ENCODE results near the gene UTP25. TPM values are rescaled to one million over a fixed set of nuclear protein-coding genes. Genes with fewer than 3 reads are reported as not detected.
"Not testable (repeated sequence)": the region's sequence is repeated elsewhere in the genome, so short reads cannot be mapped to it uniquely, and the experiment has no call there.

Gene UTP25
- total and polyA plus RNA-seq, 3 donors from 2014 or later: 4.0 to 7.7 (median 7.1) TPM

DNA sequence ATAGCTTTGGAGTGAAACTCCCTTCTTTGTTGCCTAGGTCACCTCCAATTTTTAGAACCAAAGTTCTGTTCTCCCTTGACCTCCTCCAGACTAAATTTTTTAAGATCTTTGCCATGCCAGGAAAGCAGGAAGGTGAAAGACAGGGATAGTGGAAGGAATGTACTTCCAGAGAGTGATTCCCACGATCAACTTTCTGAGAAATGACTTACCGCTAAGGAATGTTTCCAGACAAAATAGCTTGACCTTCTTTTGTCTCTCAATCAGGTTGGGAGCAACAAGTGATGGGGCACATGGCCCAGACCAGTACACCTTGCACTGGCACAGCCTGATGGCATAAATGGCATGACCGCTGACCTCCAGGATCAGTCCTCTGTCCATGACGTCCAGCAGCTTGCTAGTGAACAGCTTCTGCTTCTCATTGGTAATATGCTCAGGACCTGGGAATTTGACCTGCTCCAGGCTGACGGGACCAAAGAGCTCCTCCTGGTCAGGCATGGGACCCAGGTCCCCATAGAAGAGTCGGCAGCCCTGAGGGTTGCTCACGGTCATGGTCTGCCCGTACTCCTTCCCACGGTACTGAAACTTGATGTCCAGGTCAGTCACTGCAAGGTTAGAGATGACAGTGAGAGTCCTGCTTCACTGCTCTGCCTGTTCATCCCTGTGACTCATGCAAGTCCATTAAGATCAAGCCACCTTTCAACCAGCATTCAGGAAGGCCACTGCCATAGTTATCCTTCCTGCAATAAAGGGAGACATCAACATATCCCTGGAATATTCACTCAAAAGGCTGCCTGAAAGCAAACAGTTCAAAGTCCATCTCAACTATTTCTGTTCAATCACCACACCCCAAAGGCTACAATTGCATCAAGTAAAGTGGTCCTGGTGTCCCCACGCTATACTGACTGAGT lies 37.2 kb upstream of the UTP25 start:
- intact Hi-C loops (cut with DNase I; ENCODE audit: low total_unique reads): no loop called here
- H3K27ac ChIP-seq: no peak overlapping the region
- no peaks in the 10 kb centered on the region for H3K36me3 ChIP-seq (ENCODE audit: low read depth, missing control alignments)
- TF ChIP-seq POLR2A (IDR thresholded peaks at IDR 0.05): no peak
- no peaks in the 10 kb centered on the region for H3K27me3 ChIP-seq
- 93 to 94% methylated on average over 10 of the region's 10 CpGs for WGBS, 2 donors
- H3K9me3 ChIP-seq: no peaks in the 10 kb centered on the region
- no peak for DNase-seq
- H3K4me1 ChIP-seq: peaks cover 14% of the 10 kb centered on the region
- no peak overlapping the region for H3K4me3 ChIP-seq

DNA sequence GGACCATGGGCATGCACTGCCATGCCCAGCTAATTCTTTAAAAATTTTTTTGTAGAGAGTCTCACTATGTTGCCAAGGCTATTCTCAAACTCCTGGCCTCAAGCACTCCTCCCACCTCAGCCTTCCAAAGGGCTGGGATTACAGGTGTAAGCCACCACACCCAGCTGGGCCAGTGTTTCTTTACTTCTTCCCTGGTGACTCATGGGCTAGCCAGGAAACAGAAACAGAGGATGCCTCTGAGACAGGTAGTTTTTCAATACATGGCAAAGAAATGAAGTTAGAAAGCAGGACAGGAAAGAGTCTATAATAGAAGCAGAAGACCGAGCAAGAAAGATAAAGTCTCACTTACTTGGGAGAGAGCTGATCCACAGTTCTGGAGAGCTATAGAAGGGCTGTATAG lies 35.9 kb upstream of the UTP25 start:
- Histone ChIP-seq H3K36me3 (ENCODE audit: low read depth, missing control alignments) (no peaks in the 10 kb centered on the region), H3K27ac (no peak overlapping the region), H3K4me3 (no peak overlapping the region), H3K4me1 (peaks cover 14% of the 10 kb centered on the region), H3K9me3 (no peaks in the 10 kb centered on the region), H3K27me3 (no peaks in the 10 kb centered on the region)
- 96 to 100% methylated on average over 1 of the region's 1 CpG for WGBS, 2 donors
- TF ChIP-seq, protein P1, sequence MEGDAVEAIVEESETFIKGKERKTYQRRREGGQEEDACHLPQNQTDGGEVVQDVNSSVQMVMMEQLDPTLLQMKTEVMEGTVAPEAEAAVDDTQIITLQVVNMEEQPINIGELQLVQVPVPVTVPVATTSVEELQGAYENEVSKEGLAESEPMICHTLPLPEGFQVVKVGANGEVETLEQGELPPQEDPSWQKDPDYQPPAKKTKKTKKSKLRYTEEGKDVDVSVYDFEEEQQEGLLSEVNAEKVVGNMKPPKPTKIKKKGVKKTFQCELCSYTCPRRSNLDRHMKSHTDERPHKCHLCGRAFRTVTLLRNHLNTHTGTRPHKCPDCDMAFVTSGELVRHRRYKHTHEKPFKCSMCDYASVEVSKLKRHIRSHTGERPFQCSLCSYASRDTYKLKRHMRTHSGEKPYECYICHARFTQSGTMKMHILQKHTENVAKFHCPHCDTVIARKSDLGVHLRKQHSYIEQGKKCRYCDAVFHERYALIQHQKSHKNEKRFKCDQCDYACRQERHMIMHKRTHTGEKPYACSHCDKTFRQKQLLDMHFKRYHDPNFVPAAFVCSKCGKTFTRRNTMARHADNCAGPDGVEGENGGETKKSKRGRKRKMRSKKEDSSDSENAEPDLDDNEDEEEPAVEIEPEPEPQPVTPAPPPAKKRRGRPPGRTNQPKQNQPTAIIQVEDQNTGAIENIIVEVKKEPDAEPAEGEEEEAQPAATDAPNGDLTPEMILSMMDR (IDR thresholded peaks at IDR 0.05): no peak
- no peak for TF ChIP-seq POLR2A (IDR thresholded peaks at IDR 0.05)
- no peak for DNase-seq
- intact Hi-C loops (cut with DNase I; ENCODE audit: low total_unique reads): no loop called here

DNA sequence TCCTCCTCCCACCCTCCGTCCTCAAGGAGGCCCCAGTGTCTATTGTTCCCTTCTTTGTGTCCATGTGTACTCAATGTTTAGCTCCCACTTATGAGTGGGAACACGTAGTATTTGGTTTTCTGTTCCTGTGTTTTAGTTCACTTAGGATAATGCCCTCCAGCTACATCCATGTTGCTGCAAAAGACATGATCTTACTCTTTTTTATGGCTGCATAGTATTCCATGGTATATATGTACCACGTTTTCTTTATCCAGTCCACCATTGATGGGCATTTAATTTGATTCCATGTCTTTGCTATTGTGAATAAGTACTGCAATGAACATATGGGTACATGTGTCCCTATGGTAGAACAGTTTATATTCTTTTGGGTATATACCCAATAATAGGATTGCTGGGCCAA lies 34.1 kb upstream of the UTP25 start:
- 91 to 97% methylated on average over 3 of the region's 3 CpGs for WGBS, 2 donors
- H3K36me3 ChIP-seq (ENCODE audit: low read depth, missing control alignments); H3K27ac ChIP-seq; H3K4me3 ChIP-seq; H3K9me3 ChIP-seq; DNase-seq; H3K27me3 ChIP-seq; intact Hi-C loops (cut with DNase I; ENCODE audit: low total_unique reads); H3K4me1 ChIP-seq: not testable (repeated sequence)

DNA sequence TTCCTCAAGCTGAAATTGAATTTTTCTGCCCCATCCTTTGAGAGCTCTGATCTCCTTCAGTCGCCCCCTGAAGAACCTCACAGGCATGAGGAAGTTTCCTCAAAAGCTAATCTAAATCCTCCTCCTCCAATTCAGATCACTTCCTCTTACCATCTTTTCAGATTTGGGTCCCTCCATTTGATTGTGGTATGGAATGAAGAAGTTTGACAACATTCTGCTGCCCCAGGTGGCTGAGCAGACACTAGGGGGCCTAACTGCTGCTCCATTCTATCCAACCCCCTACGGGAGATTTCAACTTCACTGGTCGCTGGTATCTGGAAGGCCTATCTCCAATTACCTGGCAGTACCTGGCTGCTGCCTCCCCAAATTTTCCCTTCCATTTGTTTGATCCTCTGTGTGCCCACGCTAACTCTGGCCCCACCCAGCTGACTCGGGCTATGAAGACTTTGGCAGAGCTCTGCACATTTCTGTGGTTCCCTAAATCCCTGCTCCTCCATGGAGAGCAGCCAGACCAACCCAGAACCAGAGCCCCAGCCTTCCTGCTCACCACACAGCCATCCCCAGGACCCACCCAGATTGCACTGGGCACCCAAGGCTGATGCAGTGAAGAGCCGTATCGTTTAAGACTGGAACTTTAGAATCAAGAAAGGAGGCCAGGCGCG lies 29.7 kb upstream of the UTP25 start:
- TF ChIP-seq POLR2A (IDR thresholded peaks at IDR 0.05): no peak
- TF ChIP-seq, protein P1 (IDR thresholded peaks at IDR 0.05): no peak
- H3K27me3 ChIP-seq: no peaks in the 10 kb centered on the region
- no peak overlapping the region for H3K4me3 ChIP-seq
- no peaks in the 10 kb centered on the region for H3K36me3 ChIP-seq (ENCODE audit: low read depth, missing control alignments)
- no peaks in the 10 kb centered on the region for H3K9me3 ChIP-seq
- no peak for DNase-seq
- WGBS, 2 donors: 87 to 90% methylated on average over 8 to 9 of the region's 9 CpGs
- peaks cover 24% of the 10 kb centered on the region for H3K4me1 ChIP-seq
- intact Hi-C loops (cut with DNase I; ENCODE audit: low total_unique reads): no loop called here
- H3K27ac ChIP-seq: no peak overlapping the region

DNA sequence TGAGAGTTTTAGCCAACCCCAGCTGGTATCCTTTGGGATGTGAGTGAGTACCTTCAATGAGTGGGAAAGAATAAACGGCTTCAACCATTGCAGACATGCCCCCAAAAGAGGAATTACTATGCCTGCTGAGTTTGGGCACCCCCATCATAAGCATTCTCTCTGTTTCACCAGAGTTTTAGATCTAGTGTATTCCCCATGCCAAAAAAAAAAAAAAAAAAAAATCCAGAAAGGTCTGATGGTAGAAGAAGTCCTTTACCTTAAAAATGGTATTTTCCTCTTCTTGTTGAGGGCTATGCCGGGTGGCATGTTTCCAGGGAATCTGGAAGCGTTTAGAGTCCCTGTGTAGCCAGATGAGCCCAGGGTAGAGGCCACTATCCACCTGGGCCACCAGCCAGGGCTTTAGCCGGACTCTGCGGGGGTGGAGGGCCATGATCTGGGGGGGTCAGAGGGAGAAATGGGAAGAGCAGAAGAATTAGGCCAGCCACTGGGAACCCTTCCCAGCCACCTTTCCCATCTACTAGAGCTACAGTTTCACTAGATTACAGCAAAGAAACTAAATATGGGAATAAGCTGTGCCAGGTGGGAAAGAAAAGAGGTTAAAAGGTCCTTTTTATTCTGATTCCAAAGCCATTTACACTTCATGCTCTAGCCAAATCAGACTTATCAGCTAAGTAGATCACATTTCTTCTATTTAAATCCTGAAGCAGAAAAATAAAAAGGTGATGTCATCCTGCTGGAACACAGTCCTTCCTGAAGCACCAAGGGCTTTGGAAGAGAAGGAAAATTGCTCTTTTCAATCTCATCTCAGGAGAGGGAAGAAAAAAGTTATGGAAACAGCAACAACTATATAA lies 26.6 kb upstream of the UTP25 start:
- intact Hi-C loops (cut with DNase I; ENCODE audit: low total_unique reads): no loop called here
- Histone ChIP-seq H3K36me3 (ENCODE audit: low read depth, missing control alignments) (no peaks in the 10 kb centered on the region), H3K27ac (peak overlapping the region in 1 of 2 donors; percentile 21), H3K9me3 (no peaks in the 10 kb centered on the region), H3K4me1 (peaks cover 17% of the 10 kb centered on the region), H3K27me3 (no peaks in the 10 kb centered on the region), H3K4me3 (no peak overlapping the region)
- DNase-seq: peak; percentile 58
- 44 to 53% methylated on average over 5 of the region's 5 CpGs for WGBS, 2 donors
- no peak for TF ChIP-seq POLR2A (IDR thresholded peaks at IDR 0.05)
- TF ChIP-seq, protein P1 (IDR thresholded peaks at IDR 0.05): no peak

Data from testis (tissue), 3 donors.